Fibroblast of gingiva (primary cell): ENCODE measurements around the gene ZDHHC5.

Experiments
- DNase-seq: peaks from one replicate; pipeline ENCODE4 v3.0.0-alpha.2; 2011; ENCODE audit warnings: low read depth

The ZDHHC5 gene

GRCh38 chr11:57729479-57729878 lies 61.6 kb downstream of the ZDHHC5 start:
- no peak for DNase-seq

GRCh38 chr11:57732661-57733060 lies 64.7 kb downstream of the ZDHHC5 start:
- DNase-seq, result no peak

GRCh38 chr11:57735619-57736298 lies 67.8 kb downstream of the ZDHHC5 start:
- DNase-seq, result no peak

GRCh38 chr11:57741132-57742086 lies 73.5 kb downstream of the ZDHHC5 start, which contains the start of gene SELENOH:
SELENOH (plus strand) TSS chr11:57741491; CDS start chr11:57741596, 105 bp downstream.
- DNase-seq, result peak; percentile 98

- no peak for DNase-seq
These were observed 74.2 kb downstream of the ZDHHC5 start for GRCh38 chr11:57742087-57742452.

GRCh38 chr11:57744357-57744756 lies 76.4 kb downstream of the ZDHHC5 start:
- DNase-seq, result no peak

- DNase-seq, result no peak
These were observed 77.3 kb downstream of the ZDHHC5 start for GRCh38 chr11:57745206-57745605.

- no peak for DNase-seq
These were observed 79.0 kb downstream of the ZDHHC5 start for GRCh38 chr11:57746920-57747319.
